PFSK-1 (cell line): ENCODE measurements around the gene OR51A4.

Experiments used
- FOXP2 ChIP-seq: optimal IDR thresholded peaks from 2 replicates; pipeline ENCODE3; 2011; ENCODE audit warnings: borderline replicate concordance, control low read depth, inconsistent platforms; ENCODE audit not compliant: insufficient read depth; ENCODE audit errors: extremely low read length, extremely low read depth
- POLR2AphosphoS5 ChIP-seq: IDR thresholded peaks from 2 replicates; pipeline ENCODE4 v1.6.1; 2012; ENCODE audit warnings: low read depth, mild to moderate bottlenecking, control low read depth, low read length, moderate library complexity
- REST ChIP-seq, 2 experiments: IDR thresholded peaks; 2 replicates each; pipeline versions ENCODE4 v1.6.1 to v1.8.0; 2011 to 2012; ENCODE audit warnings: low read depth in 2 of 2, low read length in 2 of 2, control low read depth in 1 of 2, inconsistent platforms in 1 of 2, mild to moderate bottlenecking in 1 of 2, moderate library complexity in 1 of 2; ENCODE audit not compliant: insufficient read depth in 1 of 2
- SIN3A ChIP-seq: IDR thresholded peaks from 2 replicates; pipeline ENCODE4 v1.6.1; 2012; ENCODE audit warnings: mild to moderate bottlenecking, low read length, moderate library complexity, borderline replicate concordance; ENCODE audit not compliant: insufficient read depth
- TAF1 ChIP-seq: IDR thresholded peaks from 2 replicates; pipeline ENCODE4 v1.6.1; 2012; ENCODE audit warnings: low read length, control low read depth, borderline replicate concordance; ENCODE audit not compliant: insufficient read depth

OR51A4 gene

GRCh38 chr11:4932751-4933150 is 14.7 kb downstream of the OR51A4 start:
- TF ChIP-seq REST (IDR thresholded peaks at IDR 0.05; ENCODE audit: insufficient read depth in 1 of 2, low read depth in 2 of 2, low read length in 2 of 2) (no peak), FOXP2 (no peak), SIN3A (no peak), POLR2AphosphoS5 (no peak), TAF1 (no peak)

- no peak for TF ChIP-seq SIN3A
- TF ChIP-seq REST (IDR thresholded peaks at IDR 0.05; ENCODE audit: insufficient read depth in 1 of 2, low read depth in 2 of 2, low read length in 2 of 2), result no peak
- TF ChIP-seq POLR2AphosphoS5, result no peak
- no peak for TF ChIP-seq FOXP2
- TF ChIP-seq TAF1, result no peak
These were observed 20.8 kb downstream of the OR51A4 start for GRCh38 chr11:4926608-4927007.

GRCh38 chr11:4924239-4924638 is 23.2 kb downstream of the OR51A4 start, which contains the start of gene OR51G1:
Gene OR51G1, minus strand, starts transcription at chr11:4924339. Its CDS starts 0 bp downstream, at chr11:4924339.
- TF ChIP-seq REST (IDR thresholded peaks at IDR 0.05; ENCODE audit: insufficient read depth in 1 of 2, low read depth in 2 of 2, low read length in 2 of 2) (no peak), SIN3A (no peak), FOXP2 (no peak), TAF1 (no peak), POLR2AphosphoS5 (no peak)

GRCh38 chr11:4922304-4922703 is 25.1 kb downstream of the OR51A4 start:
- TF ChIP-seq POLR2AphosphoS5 (no peak), FOXP2 (no peak), SIN3A (no peak), REST (IDR thresholded peaks at IDR 0.05; ENCODE audit: insufficient read depth in 1 of 2, low read depth in 2 of 2, low read length in 2 of 2) (no peak), TAF1 (no peak)

- no peak for TF ChIP-seq REST (IDR thresholded peaks at IDR 0.05; ENCODE audit: insufficient read depth in 1 of 2, low read depth in 2 of 2, low read length in 2 of 2)
- TF ChIP-seq TAF1, result no peak
- TF ChIP-seq POLR2AphosphoS5, result no peak
- TF ChIP-seq SIN3A, result no peak
- no peak for TF ChIP-seq FOXP2
These were observed 25.6 kb downstream of the OR51A4 start for GRCh38 chr11:4921796-4922195.
